NCI-H526 (cell line): ENCODE measurements around the gene MYO1E.
"Not testable (repeated sequence)": the region's sequence is repeated elsewhere in the genome, so short reads cannot be mapped to it uniquely, and the experiment has no call there.

Experiments used
- DNase-seq, 2 experiments: peaks; one replicate each; lab custom pipeline; 2025; lab: John Stamatoyannopoulos, UW

Gene MYO1E

GRCh38 chr15:59133929-59134427, 238.7 kb downstream of the MYO1E start:
- no peak for DNase-seq

DNA sequence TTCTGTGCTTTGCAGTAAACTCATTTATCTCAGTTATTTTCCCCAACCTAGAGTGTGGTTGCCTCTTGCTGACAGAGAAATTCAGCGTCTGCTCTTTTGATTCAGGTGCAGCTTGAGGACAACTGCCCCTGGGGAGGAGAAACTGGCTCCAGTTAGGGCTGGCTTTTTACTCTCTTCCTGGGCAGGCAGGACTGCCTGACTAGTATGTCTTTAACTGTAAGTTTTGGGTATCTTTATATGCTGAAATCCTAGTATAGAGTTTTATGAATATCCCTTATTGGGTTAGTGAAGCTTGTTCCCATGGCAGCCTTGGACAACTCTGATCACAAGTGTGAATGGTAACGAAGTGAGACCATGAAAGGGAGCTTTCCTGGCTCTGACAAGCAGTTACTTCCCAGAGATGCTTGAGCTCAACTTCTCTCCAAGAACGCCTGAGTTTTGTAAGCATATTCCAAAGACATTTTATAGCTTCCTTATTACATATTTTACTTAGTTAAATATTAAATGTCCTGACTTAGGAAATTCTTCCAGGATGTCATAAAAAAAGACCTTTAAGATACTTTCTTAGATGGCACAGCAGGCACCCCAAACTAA, 240.6 kb downstream of the MYO1E start:
- DNase-seq: no peak

- no peak for DNase-seq
Measured at GRCh38 chr15:59131456-59131855, 241.2 kb downstream of the MYO1E start.

DNA sequence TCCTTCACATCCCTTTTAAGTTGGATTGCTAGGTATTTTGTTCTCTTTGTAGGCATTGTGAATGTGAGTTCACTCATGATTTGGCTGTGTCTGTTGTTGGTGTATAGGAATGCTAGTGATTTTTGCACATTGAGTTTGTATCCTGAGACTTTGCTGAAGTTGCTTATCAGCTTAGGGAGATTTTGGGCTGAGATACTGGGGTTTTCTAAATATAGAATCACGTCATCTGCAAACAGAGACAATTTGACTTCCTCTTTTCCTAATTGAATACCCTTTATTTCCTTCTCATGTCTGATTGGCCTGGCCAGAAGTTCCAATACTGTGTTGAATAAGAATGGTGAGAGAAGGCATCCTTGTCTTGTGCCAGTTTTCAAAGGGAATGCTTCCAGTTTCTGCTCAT, 245.4 kb downstream of the MYO1E start:
- DNase-seq: not testable (repeated sequence)

- DNase-seq: not testable (repeated sequence)
Measured at GRCh38 chr15:59125683-59126082, 247.0 kb downstream of the MYO1E start.

GRCh38 chr15:59124261-59124660, 248.4 kb downstream of the MYO1E start:
- no peak for DNase-seq

- no peak for DNase-seq
Measured at GRCh38 chr15:59120937-59121336, 251.7 kb downstream of the MYO1E start.

- no peak for DNase-seq
Measured at GRCh38 chr15:59119625-59120024, 253.0 kb downstream of the MYO1E start.

- DNase-seq: no peak
Measured at GRCh38 chr15:59116771-59117170, 255.9 kb downstream of the MYO1E start.

GRCh38 chr15:59116141-59116540, 256.5 kb downstream of the MYO1E start:
- no peak for DNase-seq

GRCh38 chr15:59115047-59115446, 257.6 kb downstream of the MYO1E start:
- DNase-seq: no peak

GRCh38 chr15:59111251-59111650, 261.4 kb downstream of the MYO1E start:
- no peak for DNase-seq

GRCh38 chr15:59105854-59106253, 266.8 kb downstream of the MYO1E start:
- peak; percentile 45 to 47 for DNase-seq

DNA sequence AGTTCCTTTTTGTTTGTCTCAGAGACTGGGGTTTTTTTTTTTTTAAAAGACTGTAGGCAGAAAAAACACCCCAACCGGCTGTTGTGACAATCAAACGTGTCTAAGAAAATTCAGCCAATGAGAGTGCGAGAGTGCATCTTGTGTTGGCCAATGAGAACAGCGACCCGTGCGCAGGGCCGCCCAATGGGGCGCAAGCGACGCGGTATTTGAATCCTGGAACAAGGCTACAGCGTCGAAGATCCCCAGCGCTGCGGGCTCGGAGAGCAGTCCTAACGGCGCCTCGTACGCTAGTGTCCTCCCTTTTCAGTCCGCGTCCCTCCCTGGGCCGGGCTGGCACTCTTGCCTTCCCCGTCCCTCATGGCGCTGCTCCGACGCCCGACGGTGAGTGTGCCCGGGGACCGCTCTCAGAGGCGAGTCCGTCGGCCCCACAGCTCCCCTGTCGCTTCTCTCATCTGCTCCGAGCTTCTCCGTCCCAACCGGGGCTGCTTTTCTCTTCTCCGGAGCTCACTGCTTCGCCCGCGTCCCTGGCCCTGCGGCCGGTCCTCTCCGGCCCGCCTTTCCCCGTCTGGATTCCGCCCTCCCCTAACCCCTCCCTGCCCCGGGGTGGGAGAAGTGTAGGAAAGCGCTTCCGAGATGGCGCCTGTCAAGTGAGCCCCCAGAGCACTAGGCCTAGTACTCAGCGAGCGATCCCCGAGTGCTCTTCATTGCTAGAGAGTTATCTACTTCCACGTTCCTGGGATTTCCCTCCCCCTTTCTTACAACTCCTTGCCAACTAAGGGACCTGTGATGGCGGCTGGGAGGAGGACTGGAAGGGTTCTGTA, 267.5 kb downstream of the MYO1E start, which contains the start of gene CCNB2:
Gene CCNB2 (plus strand): TSS at position 235 of the 821 bp plus-strand sequence. CDS start 123 bp downstream, at position 358.
- DNase-seq: peak; percentile 89 to 96

DNA sequence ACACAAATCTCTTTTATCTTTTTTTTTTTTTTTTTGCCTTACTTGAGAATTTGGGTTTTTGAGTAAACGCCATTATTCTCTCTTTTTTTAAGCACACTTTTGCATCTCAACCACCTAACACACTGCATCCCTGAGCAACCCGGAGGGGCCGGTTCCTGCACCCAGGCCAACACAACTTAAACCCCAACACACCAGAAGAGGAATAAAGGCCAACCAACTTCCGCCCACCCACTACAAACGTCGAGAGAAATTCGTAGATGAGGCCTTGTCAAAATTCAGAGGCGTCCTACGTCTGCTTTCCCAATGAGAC, 268.1 kb downstream of the MYO1E start:
- no peak for DNase-seq

- DNase-seq: no peak
Measured at GRCh38 chr15:59099162-59099685, 273.4 kb downstream of the MYO1E start.

- DNase-seq: no peak
Measured at GRCh38 chr15:59096429-59096828, 276.2 kb downstream of the MYO1E start.

GRCh38 chr15:59094077-59094476, 278.6 kb downstream of the MYO1E start:
- DNase-seq: no peak

GRCh38 chr15:59087731-59088130, 284.9 kb downstream of the MYO1E start:
- DNase-seq: no peak
